ENCODE measurements around the gene GNAO1. TPM values are rescaled to one million over a fixed set of nuclear protein-coding genes. Genes with fewer than 3 reads are reported as not detected.

Gene GNAO1
- polyA plus RNA-seq, 3 donors: not detected

- Mint-ChIP-seq H3K27ac (no peak overlapping the region), H3K9me3 (no peaks in the 10 kb centered on the region), H3K36me3 (no peaks in the 10 kb centered on the region), H3K4me1 (no peaks in the 10 kb centered on the region), H3K4me3 (no peak overlapping the region), H3K27me3 (ENCODE audit: low read depth in 3 of 3) (peaks cover 3 to 4% (median 3%) of the 10 kb centered on the region in 3 donors)
- no peaks in the 10 kb centered on the region for H3K79me2 ChIP-seq (ENCODE audit: insufficient read depth, low read length)
- no peak overlapping the region for H3K4me3 ChIP-seq (replicated peaks in 1 of 3; ENCODE audit: low read depth in 2 of 3, low read length in 3 of 3)
- 83% methylated on average over 2 of the region's 2 CpGs for WGBS (ENCODE audit: insufficient coverage)
- no peak for DNase-seq
- H2AFZ ChIP-seq (ENCODE audit: insufficient read depth, low read depth, low read length, poor library complexity, severe bottlenecking): no peak overlapping the region
- no peaks in the 10 kb centered on the region for H3K36me3 ChIP-seq (replicated peaks in 1 of 2; ENCODE audit: control insufficient read depth in 1 of 2, insufficient read depth in 2 of 2, low read length in 2 of 2)
- H3K4me1 ChIP-seq (ENCODE audit: control insufficient read depth in 1 of 2, insufficient read depth in 2 of 2, low read length in 2 of 2): no peaks in the 10 kb centered on the region
- no peak overlapping the region for H3K9ac ChIP-seq (ENCODE audit: insufficient read depth, low read length, poor library complexity, severe bottlenecking)
- H3K9me3 ChIP-seq (replicated peaks in 1 of 2; ENCODE audit: control insufficient read depth in 1 of 2, insufficient read depth in 1 of 2, low read length in 2 of 2): no peaks in the 10 kb centered on the region
- no peak overlapping the region for H3K27ac ChIP-seq (ENCODE audit: low read depth in 1 of 2, low read length in 2 of 2)
- TF ChIP-seq CTCF (IDR thresholded peaks at IDR 0.05): no peak
- H3K27me3 ChIP-seq (ENCODE audit: control insufficient read depth in 2 of 2, insufficient read depth in 2 of 2, low read length in 2 of 2): no peaks in the 10 kb centered on the region
- H3K4me2 ChIP-seq (replicated peaks; ENCODE audit: extremely low read depth, low read length, poor library complexity, severe bottlenecking): no peak overlapping the region
- intact Hi-C loops (cut with micrococcal nuclease): no loop called here
- H4K20me1 ChIP-seq (ENCODE audit: insufficient read depth, low read length): no peaks in the 10 kb centered on the region
Observed at GRCh38 chr16:56233795-56234566, 42.7 kb downstream of the GNAO1 start.

- Mint-ChIP-seq H3K36me3 (no peaks in the 10 kb centered on the region), H3K4me3 (no peak overlapping the region), H3K4me1 (no peaks in the 10 kb centered on the region), H3K27me3 (ENCODE audit: low read depth in 3 of 3) (peaks cover 3 to 4% (median 3%) of the 10 kb centered on the region in 3 donors), H3K9me3 (no peaks in the 10 kb centered on the region), H3K27ac (no peak overlapping the region)
- no peak overlapping the region for H2AFZ ChIP-seq (ENCODE audit: insufficient read depth, low read depth, low read length, poor library complexity, severe bottlenecking)
- no peaks in the 10 kb centered on the region for H3K9me3 ChIP-seq (replicated peaks in 1 of 2; ENCODE audit: control insufficient read depth in 1 of 2, insufficient read depth in 1 of 2, low read length in 2 of 2)
- H3K36me3 ChIP-seq (replicated peaks in 1 of 2; ENCODE audit: control insufficient read depth in 1 of 2, insufficient read depth in 2 of 2, low read length in 2 of 2): no peaks in the 10 kb centered on the region
- no peak overlapping the region for H3K27ac ChIP-seq (ENCODE audit: low read depth in 1 of 2, low read length in 2 of 2)
- no peaks in the 10 kb centered on the region for H3K27me3 ChIP-seq (ENCODE audit: control insufficient read depth in 2 of 2, insufficient read depth in 2 of 2, low read length in 2 of 2)
- H3K4me2 ChIP-seq (replicated peaks; ENCODE audit: extremely low read depth, low read length, poor library complexity, severe bottlenecking): no peak overlapping the region
- no peaks in the 10 kb centered on the region for H4K20me1 ChIP-seq (ENCODE audit: insufficient read depth, low read length)
- intact Hi-C loops (cut with micrococcal nuclease): no loop called here
- no peak for DNase-seq
- TF ChIP-seq CTCF (IDR thresholded peaks at IDR 0.05): no peak
- no peaks in the 10 kb centered on the region for H3K4me1 ChIP-seq (ENCODE audit: control insufficient read depth in 1 of 2, insufficient read depth in 2 of 2, low read length in 2 of 2)
- no peak overlapping the region for H3K4me3 ChIP-seq (replicated peaks in 1 of 3; ENCODE audit: low read depth in 2 of 3, low read length in 3 of 3)
- H3K9ac ChIP-seq (ENCODE audit: insufficient read depth, low read length, poor library complexity, severe bottlenecking): no peak overlapping the region
- 100% methylated on average over 1 of the region's 5 CpGs for WGBS (ENCODE audit: insufficient coverage)
- H3K79me2 ChIP-seq (ENCODE audit: insufficient read depth, low read length): no peaks in the 10 kb centered on the region
Observed at GRCh38 chr16:56234737-56235136, 43.4 kb downstream of the GNAO1 start.

All from CD14-positive monocyte (primary cell).